ENCODE data around the gene AFF3. TPM values are rescaled to one million over a fixed set of nuclear protein-coding genes. Genes with fewer than 3 reads are reported as not detected.

Gene AFF3
- total and polyA plus RNA-seq, 10 of the 15 experiments (the other 5 are each of a cell fraction or from before 2014, with no cell fraction given), result 0.26 to 5.5 (median 3.0) TPM

- TF ChIP-seq RAD21 (IDR thresholded peaks at IDR 0.05; ENCODE audit: insufficient read depth, low read depth, low read length) (no peak), SPI1 (IDR thresholded peaks at IDR 0.05; ENCODE audit: borderline replicate concordance, insufficient read depth, low read depth, low read length) (peak; percentile 31; the same call in 1 of the 2 replicates), SREBF1 (IDR thresholded peaks at IDR 0.05; ENCODE audit: low read length) (no peak)
- in situ Hi-C loops (cut with MboI) (no loop called here), intact Hi-C loops (cut with micrococcal nuclease; ENCODE audit: unreplicated experiment) (no loop called here)
- Histone ChIP-seq H3K27me3 (replicated peaks in 1 of 2; ENCODE audit: control insufficient read depth in 2 of 2, insufficient read depth in 2 of 2, low read length in 1 of 2) (no peaks in the 10 kb centered on the region), H2AFZ (ENCODE audit: control insufficient read depth, low read depth, low read length) (no peak overlapping the region), H3K79me2 (ENCODE audit: control insufficient read depth, insufficient read depth, low read length) (no peaks in the 10 kb centered on the region), H3K4me2 (ENCODE audit: control insufficient read depth, insufficient read depth) (no peak overlapping the region), H3K4me3 (no peak overlapping the region), H3K36me3 (ENCODE audit: control insufficient read depth in 2 of 2, insufficient read depth in 2 of 2, low read length in 1 of 2) (no peaks in the 10 kb centered on the region), H3K27ac (ENCODE audit: control insufficient read depth, insufficient read depth) (no peak overlapping the region), H3K4me1 (ENCODE audit: control insufficient read depth, insufficient read depth, low read length) (no peaks in the 10 kb centered on the region), H4K20me1 (ENCODE audit: control insufficient read depth, insufficient read depth) (no peaks in the 10 kb centered on the region), H3K9me3 (replicated peaks; ENCODE audit: control insufficient read depth, insufficient read depth, low read length) (no peaks in the 10 kb centered on the region), H3K9ac (ENCODE audit: control insufficient read depth, insufficient read depth, low read length) (no peak overlapping the region)
- CTCF ChIA-PET, result no interaction called here
- RAD21 ChIA-PET (ENCODE audit: unreplicated experiment), result no interaction called here
- FAIRE-seq, result no peak
- no peak for ATAC-seq
- 0% methylated on average over 1 of the region's 1 CpG for WGBS (ENCODE audit: insufficient coverage, insufficient replicate concordance, low lambda C conversion rate, missing lambda C conversion rate)
- no TSS peak for BruUV-seq (replicated peaks)
- SMC1A ChIA-PET (ENCODE audit: uncharacterized antibody, unreplicated experiment), result no interaction called here
- DNase-seq (ENCODE audit: low read depth, low spot score), result no peak
- POLR2A ChIA-PET, result no interaction called here
These were observed 533.5 kb downstream of the AFF3 start for GRCh38 chr2:99608861-99609260.

- Histone ChIP-seq H2AFZ (ENCODE audit: control insufficient read depth, low read depth, low read length) (no peak overlapping the region), H3K27ac (ENCODE audit: control insufficient read depth, insufficient read depth) (no peak overlapping the region), H3K9ac (ENCODE audit: control insufficient read depth, insufficient read depth, low read length) (no peak overlapping the region), H4K20me1 (ENCODE audit: control insufficient read depth, insufficient read depth) (no peaks in the 10 kb centered on the region), H3K36me3 (ENCODE audit: control insufficient read depth in 2 of 2, insufficient read depth in 2 of 2, low read length in 1 of 2) (no peaks in the 10 kb centered on the region), H3K4me1 (ENCODE audit: control insufficient read depth, insufficient read depth, low read length) (no peaks in the 10 kb centered on the region), H3K4me3 (no peak overlapping the region), H3K9me3 (replicated peaks; ENCODE audit: control insufficient read depth, insufficient read depth, low read length) (no peaks in the 10 kb centered on the region), H3K27me3 (replicated peaks in 1 of 2; ENCODE audit: control insufficient read depth in 2 of 2, insufficient read depth in 2 of 2, low read length in 1 of 2) (no peaks in the 10 kb centered on the region), H3K79me2 (ENCODE audit: control insufficient read depth, insufficient read depth, low read length) (no peaks in the 10 kb centered on the region), H3K4me2 (ENCODE audit: control insufficient read depth, insufficient read depth) (no peak overlapping the region)
- ChIA-PET RAD21 (ENCODE audit: unreplicated experiment) (no interaction called here), POLR2A (no interaction called here), CTCF (no interaction called here), SMC1A (ENCODE audit: uncharacterized antibody, unreplicated experiment) (no interaction called here)
- DNase-seq (ENCODE audit: low read depth, low spot score), result no peak
- WGBS (ENCODE audit: insufficient coverage, insufficient replicate concordance, low lambda C conversion rate, missing lambda C conversion rate), result 67% methylated on average over 4 of the region's 4 CpGs
- intact Hi-C loops (cut with micrococcal nuclease; ENCODE audit: unreplicated experiment), result no loop called here
- in situ Hi-C loops (cut with MboI), result no loop called here
- no peak for TF ChIP-seq ZBED1 (IDR thresholded peaks at IDR 0.05; ENCODE audit: borderline replicate concordance)
- no peak for TF ChIP-seq WRNIP1 (IDR thresholded peaks at IDR 0.05; ENCODE audit: borderline replicate concordance, low read depth, low read length)
- FAIRE-seq, result no peak
- no TSS peak for BruUV-seq (replicated peaks)
- ATAC-seq, result no peak
These were observed 534.4 kb downstream of the AFF3 start for GRCh38 chr2:99607861-99608491.

Measured in GM12878 (cell line).